ENCODE measurements around the gene TRRAP.

TRRAP gene

DNA sequence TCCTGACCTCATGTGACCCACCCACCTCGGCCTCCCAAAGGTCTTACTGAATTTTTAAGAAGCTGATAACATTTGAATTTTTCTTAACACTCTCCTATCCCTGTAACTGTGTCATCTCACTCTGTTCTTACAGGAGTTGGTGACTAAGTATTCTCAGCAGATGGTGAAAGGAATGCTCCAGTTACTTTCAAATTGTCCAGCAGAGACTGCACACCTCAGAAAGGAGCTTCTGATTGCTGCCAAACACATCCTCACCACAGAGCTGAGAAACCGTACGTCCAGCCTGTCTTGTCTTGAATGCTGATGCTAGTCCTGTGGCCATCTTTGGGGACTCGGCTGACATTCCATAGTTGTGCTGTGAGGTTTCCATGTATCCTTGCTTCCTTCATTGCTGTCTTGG, 24.9 kb downstream of the TRRAP start:
- no peak for DNase-seq

DNA sequence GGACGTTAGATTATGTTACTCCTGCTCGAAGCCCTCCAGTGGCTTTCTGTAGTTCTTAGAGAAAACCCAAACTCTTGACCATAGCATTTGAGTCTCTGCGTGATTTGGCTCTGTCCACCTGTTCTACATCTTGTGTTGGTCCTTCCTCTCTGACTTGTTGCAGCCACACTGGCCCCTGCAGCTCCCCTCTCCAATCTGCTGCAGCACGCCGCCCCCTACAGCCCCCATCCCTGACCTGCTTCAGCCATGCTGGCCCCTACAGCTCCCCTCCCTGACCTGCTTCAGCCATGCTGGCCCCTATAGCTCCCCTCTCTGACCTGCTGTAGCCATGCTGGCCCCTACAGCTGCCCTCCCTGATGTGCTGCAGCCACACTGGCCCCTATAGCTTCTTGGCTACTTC, 29.2 kb downstream of the TRRAP start:
- no peak for DNase-seq

DNA sequence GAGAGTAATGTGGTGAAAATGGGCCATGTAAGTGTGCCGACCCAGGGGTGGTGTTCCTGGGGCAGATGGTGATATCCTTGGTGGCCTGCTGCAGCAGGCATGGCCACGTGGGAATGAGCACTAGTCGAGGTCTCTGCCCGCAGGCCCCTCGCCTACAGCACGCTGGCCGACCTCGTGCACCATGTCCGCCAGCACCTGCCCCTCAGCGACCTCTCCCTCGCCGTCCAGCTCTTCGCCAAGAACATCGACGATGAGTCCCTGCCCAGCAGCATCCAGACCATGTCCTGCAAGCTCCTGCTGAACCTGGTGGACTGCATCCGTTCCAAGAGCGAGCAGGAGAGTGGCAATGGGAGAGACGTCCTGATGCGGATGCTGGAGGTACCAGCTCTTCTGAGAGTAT, 30.3 kb downstream of the TRRAP start:
- DNase-seq = no peak

DNA sequence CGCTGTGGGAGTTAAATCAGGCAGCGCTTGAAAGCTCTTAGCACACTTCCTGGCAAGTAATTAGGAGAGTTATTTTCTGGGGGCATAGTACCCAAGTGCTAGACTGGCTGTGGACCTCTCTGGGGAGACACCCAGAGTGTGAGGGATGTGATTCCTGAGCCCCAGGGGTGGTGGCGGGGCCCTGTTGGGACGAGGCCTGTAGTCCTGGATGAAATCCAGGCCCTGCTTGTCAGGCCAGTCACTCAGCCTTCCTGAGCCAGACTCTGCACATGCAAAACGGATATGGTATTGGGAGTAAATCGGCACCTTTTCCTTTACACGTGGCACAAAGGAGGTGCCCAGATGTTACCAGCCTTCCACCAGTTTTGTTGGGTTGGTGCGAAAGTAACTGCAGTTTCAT, 31.2 kb downstream of the TRRAP start:
- DNase-seq = no peak

DNA sequence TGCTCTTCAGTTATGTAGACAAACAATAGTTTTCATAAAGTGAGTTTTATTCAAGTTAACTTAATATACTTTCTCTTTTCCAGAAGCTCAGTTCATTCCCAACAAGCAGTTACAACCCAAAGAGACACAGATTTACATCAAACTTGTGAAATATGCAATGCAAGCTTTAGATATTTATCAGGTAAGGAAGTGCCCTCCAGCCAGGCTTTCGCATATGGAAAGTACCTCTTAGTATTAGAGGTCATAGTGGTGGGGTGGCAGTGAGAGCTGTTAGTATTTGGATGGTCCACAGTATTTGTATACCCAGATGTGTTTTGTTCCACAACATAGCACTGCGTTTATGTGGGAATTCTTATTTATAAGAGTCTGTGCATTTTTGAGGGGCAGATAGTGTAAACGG, 32.1 kb downstream of the TRRAP start:
- no peak for DNase-seq

DNA sequence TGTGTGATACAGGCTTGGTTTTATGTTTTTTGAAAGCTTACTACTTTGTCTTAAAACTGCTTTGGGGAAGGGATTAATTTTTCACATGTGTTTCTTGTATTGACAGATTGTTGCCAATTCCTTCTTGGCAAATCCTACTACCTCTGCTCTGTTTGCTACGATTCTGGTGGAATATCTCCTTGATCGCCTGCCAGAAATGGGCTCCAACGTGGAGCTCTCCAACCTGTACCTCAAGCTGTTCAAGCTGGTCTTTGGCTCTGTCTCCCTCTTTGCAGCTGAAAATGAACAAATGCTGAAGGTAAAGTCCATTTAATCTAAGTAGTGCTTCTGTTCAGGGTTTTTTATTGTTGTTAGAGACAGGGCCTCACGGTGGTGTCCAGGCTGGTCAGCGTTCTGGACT, 33.6 kb downstream of the TRRAP start:
- no peak for DNase-seq

DNA sequence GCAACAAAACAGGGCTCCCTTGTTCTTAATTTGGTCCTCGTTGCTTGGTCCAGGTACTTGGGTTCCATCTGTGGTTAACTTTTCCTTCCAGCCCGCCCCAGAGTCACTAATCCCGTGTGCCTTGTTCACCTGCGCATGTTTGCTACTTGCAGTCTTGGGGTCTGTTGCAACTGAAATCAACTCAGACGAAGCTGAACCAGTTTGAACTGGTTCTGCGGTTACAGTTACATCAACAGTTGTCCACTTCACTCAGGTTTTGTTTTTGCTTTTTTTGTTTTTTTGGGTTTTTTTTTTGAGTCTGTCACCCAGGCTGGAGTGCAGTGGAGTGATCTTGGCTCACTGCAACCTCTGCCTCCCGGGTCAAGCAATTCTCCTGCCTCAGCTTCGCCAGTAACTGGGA, 34.7 kb downstream of the TRRAP start:
- DNase-seq = no peak

DNA sequence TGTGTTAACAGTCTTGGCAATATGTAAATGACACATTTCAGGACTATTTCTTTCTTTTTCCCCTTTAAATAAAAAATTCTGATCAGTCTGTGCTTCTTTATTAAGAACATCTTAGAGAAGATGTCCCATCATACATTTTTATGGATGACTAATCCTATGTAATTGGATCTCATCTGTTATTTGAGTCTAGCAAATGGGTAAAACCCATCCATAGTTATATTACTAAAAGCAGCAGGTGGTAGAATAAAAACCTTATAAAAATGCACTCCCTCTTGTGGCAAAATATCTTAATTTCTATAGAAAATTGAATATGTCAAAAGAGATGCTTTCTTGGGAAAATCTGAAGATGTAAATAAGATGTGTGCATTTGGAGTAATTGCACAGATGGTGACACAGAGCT, 35.3 kb downstream of the TRRAP start:
- peak; percentile 56 for DNase-seq

DNA sequence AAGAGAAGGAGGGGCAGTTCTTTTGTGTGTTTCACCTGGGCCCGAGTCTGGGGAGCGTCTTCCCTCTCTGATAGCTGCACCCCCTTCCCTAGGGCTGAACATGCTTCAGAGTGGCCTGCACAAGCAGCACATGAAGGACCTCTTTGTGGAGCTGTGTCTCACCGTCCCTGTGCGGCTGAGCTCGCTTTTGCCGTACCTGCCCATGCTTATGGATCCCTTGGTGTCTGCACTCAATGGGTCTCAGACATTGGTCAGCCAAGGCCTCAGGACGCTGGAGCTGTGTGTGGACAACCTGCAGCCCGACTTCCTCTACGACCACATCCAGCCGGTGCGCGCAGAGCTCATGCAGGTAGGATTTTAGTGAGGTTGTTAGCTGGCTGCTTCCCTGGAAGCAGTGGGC, 39.0 kb downstream of the TRRAP start:
- no peak for DNase-seq

DNA sequence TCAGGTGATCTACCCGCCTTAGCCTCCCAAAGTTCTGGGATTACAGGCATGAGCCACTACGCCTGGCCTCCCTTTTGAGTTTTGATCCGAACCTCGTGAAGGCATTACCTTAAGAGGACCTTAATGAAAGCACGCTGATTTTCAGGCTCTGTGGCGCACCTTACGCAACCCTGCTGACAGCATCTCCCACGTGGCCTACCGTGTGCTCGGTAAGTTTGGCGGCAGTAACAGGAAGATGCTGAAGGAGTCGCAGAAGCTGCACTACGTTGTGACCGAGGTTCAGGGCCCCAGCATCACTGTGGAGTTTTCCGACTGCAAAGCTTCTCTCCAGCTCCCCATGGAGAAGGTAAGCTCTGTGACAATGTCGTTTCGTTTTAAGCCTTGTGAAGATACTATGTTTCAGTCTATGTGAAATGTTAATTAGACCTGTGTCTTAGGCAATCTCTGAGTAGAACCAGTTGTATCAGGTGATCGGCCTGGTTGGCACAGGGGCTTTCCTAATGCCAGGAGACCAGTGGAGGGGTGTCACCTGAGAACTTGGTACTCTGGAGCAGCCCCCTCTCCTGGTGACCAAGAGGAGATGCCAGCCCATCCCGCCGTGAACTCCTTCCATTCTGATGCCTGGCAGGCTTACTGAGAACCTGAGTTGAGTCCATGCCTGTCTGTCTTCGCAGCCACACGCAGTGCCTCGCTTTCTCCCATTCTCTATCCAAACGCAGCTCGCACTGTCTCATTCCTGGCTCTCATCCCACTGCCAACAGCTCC, 43.5 kb downstream of the TRRAP start:
- DNase-seq = no peak

DNA sequence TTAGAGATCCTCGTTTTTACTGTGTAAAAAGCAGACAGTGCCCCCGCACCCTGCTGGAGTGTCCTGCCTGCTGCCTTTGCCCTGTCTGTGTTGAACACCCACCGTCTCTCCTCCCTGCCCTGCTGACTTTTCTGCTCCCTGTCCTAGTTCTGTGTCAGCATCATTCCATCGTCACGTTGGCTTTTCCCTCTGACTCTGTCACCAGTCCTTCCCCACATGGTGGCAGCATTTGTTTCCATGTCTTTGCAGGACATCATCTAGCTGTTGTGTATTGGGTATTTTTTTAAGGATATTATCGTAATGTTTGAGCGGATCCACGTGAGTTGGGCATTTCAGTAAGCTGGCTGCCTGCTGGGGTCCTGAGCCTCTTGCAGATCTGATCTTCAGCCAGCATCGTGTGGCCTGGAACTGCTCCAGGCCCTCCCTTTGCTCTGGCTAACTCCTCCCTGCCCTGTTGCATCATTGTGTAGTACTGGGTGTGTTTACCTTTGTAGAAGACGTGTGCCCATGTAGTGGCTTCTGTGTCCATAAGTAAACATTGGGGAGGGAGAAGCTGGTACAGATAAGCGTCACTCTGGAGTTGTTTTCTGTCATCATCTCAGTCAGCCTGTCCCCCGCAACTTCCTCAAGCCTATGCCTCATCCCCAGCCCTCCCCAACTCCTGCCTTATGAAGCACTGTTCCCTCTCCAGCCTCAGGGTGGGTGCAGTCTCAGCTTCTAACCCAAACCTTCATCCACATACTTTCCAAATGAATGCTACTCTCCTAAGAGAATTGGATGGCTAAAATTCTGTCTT, 44.3 kb downstream of the TRRAP start:
- DNase-seq = peak; percentile 87

DNA sequence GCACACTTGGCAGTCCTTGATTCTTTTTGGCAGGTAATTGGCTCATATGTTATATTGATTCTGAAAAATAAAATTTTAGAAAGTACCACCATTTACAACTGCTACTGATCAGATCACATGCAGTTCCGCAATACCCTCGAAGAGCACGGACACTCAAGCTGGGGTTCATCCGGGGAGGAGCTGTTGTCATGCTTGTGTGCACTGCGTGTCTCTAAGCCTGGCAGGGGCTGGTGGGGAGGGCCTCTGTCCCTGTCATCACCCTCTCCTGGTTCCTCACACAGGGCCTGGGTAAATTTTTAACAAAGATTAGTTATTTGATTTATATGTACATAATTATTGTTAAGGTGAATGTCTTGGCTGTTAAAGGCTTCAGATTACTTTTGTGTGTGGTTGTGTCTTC, 45.2 kb downstream of the TRRAP start:
- DNase-seq = no peak

DNA sequence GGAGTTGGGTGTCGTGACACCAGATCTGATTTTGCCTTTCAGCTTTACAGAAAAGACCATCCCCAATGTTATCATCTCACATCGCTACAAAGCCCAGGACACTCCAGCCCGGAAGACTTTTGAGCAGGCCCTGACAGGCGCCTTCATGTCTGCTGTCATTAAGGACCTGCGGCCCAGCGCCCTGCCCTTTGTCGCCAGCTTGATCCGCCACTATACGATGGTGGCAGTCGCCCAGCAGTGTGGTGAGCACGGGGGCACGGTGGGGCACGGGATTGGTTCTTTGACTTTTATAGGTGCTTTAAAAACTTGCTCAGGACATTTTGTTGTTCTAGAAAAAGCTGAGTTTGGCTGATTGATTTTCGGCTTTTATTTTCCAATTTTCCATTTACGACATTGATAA, 48.8 kb downstream of the TRRAP start:
- DNase-seq = no peak

DNA sequence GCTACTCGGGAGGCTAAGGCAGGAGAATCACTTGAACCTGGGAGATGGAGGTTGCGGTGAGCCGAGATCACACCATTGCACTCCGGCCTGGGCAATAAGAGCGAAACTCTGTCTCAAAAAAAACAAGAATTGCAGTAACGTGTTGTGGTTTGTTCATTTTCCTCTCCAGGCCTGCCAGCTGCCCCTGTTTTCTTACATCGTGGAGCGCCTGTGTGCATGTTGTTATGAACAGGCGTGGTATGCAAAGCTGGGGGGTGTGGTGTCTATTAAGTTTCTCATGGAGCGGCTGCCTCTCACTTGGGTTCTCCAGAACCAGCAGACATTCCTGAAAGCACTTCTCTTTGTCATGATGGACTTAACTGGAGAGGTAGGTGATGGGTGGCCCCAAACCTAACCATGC, 52.1 kb downstream of the TRRAP start:
- DNase-seq = no peak

DNA sequence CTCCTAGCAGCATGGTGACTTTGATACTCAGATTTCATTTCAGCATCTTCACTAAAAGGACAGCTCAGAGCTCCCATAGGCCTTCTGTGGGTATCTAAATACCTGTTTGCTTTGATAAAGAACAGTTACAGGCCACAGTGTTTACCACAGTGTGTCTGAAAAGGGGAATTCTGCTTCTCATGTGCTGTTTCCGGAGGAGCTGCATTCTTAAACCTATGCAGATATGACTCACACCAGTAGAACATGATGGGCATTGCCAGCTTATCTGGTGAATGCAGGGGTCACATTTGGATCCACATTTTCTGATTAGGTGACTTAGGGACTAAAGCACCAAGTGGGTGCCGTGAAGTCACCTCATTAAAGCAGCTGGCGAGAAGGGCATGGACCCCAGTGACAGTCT, 52.6 kb downstream of the TRRAP start:
- no peak for DNase-seq

DNA sequence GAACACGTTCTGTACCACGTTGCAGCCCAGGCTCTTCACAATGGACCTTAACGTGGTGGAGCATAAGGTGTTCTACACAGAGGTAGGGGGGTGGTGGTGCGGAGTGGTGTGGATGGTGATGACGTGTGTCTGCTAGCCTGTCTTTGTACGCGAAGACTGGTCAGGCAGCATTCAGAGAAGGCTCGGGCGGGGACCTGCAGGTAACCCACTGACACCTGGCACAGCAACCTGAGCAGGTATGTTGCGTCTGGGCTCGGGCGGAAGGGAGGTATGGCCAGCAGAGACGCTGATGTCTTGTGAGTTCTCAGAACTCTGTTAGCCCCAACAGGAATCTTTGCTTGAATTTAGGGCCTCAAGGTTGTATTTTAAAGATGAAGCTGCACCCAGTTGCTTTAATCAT, 55.0 kb downstream of the TRRAP start:
- DNase-seq = no peak

DNA sequence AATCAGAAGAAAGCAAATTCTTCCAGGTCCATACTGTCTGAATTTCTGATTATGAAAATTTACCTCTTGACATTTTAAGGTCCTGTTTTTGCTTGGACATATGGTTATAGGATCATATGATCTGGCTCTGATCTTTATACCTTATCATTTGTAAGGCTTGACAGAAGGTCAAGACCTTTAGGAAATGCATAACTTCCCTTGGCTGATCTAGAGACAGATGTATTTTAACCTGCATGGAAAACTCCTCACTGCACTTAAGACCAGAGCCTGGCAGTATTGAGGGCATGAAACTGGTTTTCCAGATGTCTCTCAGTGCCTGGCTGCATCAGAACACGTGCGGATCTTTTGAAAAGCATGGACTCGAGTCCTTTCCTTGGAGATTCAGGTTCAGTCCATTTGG, 55.9 kb downstream of the TRRAP start:
- no peak for DNase-seq

DNA sequence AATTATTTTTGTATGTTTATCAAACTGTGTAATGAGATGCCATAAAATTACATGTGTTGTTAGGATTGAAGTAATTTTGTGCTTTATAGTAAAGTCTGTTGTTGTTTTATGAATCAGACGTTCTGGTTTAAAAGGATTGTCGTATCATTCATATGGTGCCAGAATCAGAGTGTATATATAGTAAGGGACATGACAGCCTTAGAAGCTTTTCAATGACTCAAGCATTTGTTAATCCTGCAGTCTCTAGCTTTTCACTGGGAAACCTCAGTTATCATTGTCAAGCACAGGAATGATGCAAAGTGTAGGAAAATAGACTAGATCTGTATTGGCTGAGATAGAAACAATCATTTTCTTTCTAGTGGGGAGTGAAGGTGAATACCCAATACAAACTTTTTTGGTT, 57.5 kb downstream of the TRRAP start:
- no peak for DNase-seq

DNA sequence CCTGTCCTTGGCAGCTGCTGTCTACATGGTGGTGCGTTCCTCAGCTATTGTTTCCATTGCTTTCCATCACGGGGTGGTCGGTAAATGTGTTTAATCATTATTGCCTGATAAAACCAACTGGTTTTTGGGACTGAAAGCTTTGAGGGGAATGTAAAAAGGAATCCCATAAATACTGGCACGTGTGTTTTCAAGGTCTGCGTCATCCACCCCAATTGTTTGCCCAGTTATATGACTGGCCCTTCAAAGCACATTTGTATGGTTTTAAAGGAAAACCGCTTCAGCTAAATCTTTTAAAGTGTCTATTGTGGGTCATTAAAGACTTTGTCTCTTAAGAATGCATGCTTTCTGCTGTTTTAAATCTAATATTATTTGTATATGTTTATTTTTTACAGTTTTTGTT, 65.0 kb downstream of the TRRAP start:
- DNase-seq = no peak

DNA sequence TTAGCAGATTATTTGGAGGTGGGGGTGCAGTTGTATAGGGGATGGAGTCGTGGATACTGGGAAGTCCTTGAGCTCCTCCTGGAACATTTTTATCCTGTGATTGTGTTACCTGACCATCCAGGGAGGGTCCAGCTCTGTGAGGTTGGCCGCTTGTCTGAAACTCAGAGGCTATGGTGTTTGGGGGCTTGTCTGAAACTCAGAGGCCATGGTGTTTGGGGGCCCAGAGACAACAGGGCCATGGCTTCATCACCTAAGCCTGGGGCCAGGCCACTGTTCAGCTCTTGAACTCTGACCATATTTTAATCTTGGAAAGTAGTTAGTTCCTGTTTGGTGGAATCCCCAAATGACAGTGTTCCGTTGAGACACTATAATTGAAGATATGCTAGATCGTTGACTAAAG, 66.1 kb downstream of the TRRAP start:
- no peak for DNase-seq

DNA sequence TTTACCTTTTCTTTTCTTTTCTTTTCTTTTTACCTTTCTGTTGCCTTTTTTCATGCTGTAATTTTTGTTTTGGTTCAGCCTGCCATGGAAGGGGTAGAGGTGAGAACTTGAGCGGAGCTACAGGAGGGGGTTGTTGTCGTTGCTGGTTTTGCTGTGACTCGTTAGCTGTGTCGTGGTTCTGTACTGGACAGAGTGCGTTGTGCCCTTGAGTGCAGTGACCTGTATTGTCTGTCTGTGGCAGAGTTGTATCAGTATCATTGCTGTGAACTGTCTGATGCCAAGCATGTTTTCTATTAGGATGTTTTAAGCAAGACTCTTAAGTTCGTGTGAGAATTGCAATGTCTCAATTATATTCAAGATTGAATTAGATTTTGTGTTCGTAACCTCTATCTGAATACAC, 67.5 kb downstream of the TRRAP start:
- no peak for DNase-seq

DNA sequence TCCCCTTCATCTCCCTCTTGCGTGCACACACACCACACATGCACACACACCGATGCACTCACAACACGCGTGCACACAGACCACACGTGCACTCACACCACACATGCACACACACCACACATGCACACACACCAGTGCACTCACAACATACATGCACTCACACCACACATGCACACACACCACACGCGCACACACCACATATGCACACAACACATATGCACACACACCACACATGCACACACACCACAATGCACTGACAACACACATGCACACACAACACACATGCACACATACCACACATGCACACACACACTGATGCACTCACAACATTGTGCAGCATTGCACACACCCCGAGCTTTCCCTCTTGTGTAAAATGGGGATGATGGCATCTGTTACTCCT, 68.1 kb downstream of the TRRAP start:
- no peak for DNase-seq

DNA sequence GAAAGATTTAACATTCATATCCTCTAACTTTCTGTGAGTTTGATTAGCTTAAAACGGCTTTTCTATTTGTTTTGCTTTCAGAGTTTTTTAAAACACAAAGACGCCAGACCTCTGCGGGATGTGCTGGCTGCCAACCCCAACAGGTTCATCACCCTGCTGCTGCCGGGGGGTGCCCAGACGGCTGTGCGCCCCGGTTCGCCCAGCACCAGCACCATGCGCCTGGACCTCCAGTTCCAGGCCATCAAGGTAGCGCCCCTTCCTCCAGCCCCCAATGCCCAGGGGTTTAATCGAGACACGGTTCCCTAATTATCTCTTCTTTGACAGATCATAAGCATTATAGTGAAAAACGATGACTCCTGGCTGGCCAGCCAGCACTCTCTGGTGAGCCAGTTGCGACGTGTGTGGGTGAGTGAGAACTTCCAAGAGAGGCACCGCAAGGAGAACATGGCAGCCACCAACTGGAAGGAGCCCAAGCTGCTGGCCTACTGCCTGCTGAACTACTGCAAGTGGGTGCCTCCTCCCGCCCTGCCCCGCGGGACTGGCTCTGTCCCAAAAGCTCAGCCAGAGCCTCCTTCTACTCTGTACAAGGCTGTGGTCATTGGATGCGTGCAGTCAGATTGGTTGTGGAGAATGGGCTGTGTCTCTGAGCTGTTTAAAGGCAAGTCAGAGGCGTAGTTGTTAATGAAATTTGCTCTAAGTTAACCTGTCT, 71.2 kb downstream of the TRRAP start:
- DNase-seq = no peak

DNA sequence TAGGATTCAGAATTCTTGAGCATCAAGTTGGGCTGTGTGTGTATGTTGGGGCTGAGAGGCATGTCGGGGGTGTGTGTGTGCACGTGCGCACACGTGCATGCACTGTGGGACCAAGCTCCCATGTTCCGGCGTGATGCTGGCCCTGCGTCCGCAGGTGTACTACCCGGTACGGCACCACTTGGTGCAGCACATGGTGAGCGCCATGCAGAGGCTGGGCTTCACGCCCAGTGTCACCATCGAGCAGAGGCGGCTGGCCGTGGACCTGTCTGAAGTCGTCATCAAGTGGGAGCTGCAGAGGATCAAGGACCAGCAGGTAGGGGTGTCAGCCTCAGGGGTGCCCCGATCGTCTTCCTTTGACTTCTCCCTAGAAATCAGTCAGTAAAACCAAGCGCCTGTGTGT, 77.7 kb downstream of the TRRAP start:
- DNase-seq = no peak

Measured in fibroblast of skin of scalp (primary cell).